GM21447 (cell line): ENCODE data around the gene RNGTT.
"Not testable (repeated sequence)": the region's sequence is repeated elsewhere in the genome, so short reads cannot be mapped to it uniquely, and the experiment has no call there.

Experiments
- ATAC-seq: cut with Tn5 transposase; IDR thresholded peaks from one replicate; pipeline ENCODE4 v1.9.1; 2021; ENCODE audit not compliant: unreplicated experiment

The RNGTT gene

GRCh38 chr6:88972504-88973423 lies 9.3 kb upstream of the RNGTT start:
- no peak for ATAC-seq

DNA sequence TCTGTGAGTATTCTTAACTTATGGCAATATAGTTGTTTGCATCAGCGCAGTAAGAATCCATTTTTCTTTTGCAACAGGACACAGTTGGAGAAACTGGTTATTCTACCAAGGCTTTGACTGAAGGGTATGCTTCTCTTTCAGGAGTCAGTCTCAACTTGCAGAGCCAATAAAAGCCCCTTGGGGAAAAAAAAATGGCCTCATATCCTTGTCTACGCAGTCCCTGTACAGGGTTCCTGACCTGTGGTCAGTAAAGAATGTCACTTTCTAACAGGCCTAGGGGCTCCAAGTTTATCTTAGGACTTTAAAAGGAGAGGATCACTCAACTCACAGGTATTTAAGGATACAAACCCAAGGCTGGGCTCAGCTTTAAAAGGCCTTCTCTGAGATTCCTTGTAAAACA lies 6.9 kb upstream of the RNGTT start:
- ATAC-seq: no peak

- not testable (repeated sequence) for ATAC-seq
Measured at GRCh38 chr6:88969255-88969654, 5.8 kb upstream of the RNGTT start.

DNA sequence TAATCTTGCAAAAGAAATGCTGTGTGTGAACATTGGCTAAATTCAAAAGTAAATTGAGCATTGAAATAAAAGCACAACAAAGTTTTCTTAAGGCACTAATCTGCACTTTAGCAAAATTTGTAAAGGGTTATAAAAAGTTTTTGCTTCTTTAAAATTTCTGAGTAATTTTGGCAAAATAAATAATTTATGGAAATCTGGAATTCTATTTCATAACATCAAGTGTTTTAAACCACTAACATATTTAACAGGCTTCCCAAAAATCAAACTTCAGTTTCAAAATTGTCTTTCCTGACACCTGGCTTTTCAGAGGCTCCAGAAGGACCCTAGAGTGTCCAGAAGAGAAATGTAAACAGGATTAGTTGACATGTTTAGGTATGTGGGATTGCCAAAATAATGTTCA lies 4.5 kb upstream of the RNGTT start:
- no peak for ATAC-seq

GRCh38 chr6:88965691-88966090 lies 2.3 kb upstream of the RNGTT start:
- no peak for ATAC-seq

- no peak for ATAC-seq
Measured at GRCh38 chr6:88964509-88964908, 1.1 kb upstream of the RNGTT start.

DNA sequence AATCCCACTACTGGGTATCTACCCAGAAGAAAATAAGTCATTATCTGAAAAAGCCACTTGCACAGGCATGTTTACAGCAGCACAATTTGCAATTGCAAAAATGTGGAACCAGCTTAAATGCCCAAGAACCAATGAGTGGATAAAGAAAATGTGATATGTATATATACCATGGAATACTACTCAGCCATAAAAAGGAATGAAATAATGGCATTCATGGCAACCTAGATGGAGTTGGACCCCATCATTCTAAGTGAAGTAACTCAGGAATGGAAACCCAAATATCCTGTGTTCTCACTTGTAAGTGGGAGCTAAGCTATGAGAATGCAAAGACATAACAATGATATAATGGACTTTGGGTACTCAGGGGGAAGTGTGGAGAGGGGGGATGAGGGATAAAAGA lies 4.6 kb downstream of the RNGTT start:
- ATAC-seq: no peak

- ATAC-seq: no peak
Measured at GRCh38 chr6:88953550-88954386, 9.7 kb downstream of the RNGTT start.

DNA sequence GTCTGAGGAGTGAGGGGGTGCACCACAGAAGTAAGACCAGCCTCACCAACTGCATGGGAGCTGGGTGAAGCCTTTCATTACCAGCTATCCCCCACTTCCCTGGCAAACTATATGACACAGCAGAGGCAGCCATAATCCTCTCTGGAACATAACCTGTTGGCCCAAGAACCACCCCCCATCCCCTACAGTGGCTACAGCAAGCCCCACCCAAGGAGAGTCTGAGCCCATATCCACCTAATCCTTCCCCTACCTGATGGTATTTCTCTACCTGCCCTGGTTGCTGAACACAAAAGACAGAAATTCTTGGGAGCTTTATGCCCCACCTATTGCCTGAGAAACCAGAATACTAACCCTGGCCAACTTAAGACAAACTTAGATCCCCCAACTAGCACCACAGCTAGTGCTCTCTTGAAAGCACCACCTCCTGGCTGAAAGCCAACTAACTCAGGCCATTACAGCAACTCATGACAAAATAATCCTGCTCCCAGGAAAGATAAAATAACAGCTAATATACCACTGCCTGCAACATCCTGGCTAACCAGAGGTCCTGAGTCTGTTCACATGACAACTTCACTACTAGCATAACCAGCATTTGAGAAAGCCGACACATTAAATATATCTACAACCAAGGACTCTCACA lies 11.2 kb downstream of the RNGTT start:
- no peak for ATAC-seq

GRCh38 chr6:88945415-88946008 lies 17.9 kb downstream of the RNGTT start:
- no peak for ATAC-seq

GRCh38 chr6:88933521-88933920 lies 29.9 kb downstream of the RNGTT start:
- no peak for ATAC-seq

DNA sequence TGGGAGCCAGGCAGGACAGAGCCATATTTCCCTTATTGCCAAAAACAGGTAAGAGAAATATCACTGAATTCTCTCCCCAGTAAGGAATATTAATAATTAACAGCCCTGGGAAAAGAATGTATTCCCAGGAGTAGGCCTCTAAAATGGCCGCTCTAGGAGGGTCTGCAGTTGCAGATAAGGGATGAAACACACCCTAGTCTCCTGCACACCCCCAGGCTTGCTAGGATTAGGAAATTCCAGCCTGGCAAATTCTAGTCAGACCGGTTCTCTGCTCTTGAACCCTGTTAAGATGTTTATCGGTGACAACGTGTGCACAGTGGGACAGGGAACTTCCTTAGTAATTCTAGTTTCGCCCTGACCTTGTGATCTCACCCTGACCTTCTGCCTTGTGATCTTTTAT lies 31.4 kb downstream of the RNGTT start:
- ATAC-seq: not testable (repeated sequence)

- ATAC-seq: no peak
Measured at GRCh38 chr6:88922775-88923548, 40.5 kb downstream of the RNGTT start.

DNA sequence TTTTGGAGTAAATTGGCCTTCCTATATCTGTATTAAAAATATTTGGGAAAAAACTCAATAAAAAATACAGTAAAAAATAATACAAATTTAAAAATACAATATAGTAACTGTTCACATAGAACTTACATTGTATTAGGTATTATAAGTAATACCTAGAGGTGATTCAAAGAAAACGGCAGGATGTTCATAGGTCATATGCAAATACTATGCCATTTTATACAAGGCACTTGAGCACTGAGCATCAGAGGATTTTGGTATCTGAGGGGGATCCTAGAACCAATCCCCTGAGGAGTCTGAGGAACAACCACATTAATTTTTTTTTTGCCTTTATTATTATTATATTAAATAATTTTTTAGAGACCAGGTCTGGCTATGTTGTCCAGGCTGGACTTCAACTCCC lies 41.7 kb downstream of the RNGTT start:
- no peak for ATAC-seq

DNA sequence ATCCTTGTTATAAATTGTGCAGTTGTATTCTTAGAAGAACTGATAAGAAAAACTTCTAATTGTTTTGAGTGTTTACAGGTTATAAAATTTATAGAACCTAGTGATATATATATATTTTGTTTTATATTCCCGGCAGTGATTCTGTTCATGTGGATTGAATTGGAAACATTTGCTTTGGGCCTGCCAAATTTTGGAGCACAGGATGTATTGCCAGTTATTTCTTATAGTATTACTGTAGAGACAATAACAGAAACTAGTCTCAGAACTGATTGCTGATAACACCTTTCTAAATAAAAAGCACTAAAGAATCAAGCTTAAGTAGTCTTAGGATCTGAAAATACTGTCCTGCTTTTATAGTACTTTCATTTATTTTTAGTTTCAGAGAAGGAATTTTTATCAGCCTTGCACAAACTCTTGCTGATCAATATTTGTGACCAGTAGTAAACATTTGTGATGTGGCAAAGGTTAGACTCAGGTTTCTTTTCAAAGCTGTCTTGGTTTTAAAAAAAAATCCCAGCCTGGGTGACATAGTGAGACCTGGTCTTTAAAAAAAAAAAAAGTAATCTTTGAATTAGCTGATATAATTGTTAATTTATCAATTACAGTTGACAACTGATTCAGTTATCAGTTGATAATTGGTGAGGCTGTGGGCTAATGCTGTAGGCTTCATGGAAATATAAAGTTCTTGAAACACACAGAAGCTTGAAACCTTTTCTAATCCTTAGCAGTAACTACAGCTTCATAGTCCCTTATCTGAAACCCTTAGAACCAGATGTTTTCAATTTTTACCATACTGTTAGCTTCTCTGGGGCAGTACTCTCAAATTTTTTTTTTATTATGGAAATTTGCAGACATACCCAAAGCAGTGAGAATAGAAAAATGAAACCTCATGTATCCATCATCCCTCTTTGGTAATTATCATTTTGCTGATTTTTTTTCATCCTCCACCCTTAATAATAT lies 42.4 kb downstream of the RNGTT start:
- ATAC-seq: no peak

- no peak for ATAC-seq
Measured at GRCh38 chr6:88920088-88920487, 43.3 kb downstream of the RNGTT start.

DNA sequence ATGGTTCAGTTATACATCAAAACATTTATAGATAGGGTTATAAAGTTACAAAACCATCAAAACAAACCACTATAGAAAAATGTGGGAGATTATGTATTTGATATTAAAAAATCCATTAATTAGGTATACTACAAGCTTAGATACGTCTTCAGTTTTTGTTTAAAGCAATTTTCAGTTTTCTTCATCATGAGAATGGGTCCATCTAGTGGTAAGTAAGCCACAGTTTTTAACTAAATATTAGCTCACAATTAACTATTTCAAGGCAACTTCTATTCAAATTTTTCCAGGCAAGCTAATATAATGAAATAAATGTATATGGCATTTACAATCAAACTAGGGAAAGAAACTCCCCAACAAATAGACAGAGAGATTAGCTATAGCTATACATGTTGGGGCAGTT lies 44.4 kb downstream of the RNGTT start:
- no peak for ATAC-seq

- no peak for ATAC-seq
Measured at GRCh38 chr6:88916615-88917208, 46.7 kb downstream of the RNGTT start.
